SK-N-SH treated with all-trans-retinoic acid at 6 μM for 48 hours (cell line): Measurements from ENCODE around the gene RAD23A.

Source experiments
- ARNTL ChIP-seq: fragments of 450-650 bp; formaldehyde crosslinking; IDR thresholded peaks from 2 replicates; pipeline ENCODE4 v1.5.0; 2020; ENCODE audit warnings: low read depth, mild to moderate bottlenecking, moderate library complexity, borderline replicate concordance
- ESRRG ChIP-seq: fragments of 250-450 bp; sonication (Bioruptor Pico); IDR thresholded peaks from 2 replicates; pipeline ENCODE4 v1.6.1; 2021; ENCODE audit warnings: mild to moderate bottlenecking
- ISL1 ChIP-seq: fragments of 250-450 bp; sonication (Bioruptor Pico); IDR thresholded peaks from 2 replicates; pipeline ENCODE4 v2.1.2; 2022; ENCODE audit warnings: mild to moderate bottlenecking, moderate library complexity
- PPARA ChIP-seq: fragments of 250-450 bp; sonication (Bioruptor Pico); IDR thresholded peaks from 2 replicates; pipeline ENCODE4 v1.5.0; 2020; ENCODE audit warnings: mild to moderate bottlenecking, borderline replicate concordance
- ZFP3 ChIP-seq: fragments of 250-450 bp; sonication (Bioruptor Pico); IDR thresholded peaks from 2 replicates; pipeline ENCODE4 v1.5.0; 2020; ENCODE audit warnings: mild to moderate bottlenecking, moderate library complexity
- ZFP30 ChIP-seq: fragments of 450-650 bp; formaldehyde crosslinking; IDR thresholded peaks from 2 replicates; pipeline ENCODE4 v1.5.0; 2022; ENCODE audit warnings: mild to moderate bottlenecking, moderate library complexity
- TF ChIP-seq, protein P1 (sequence below): fragments of 250-450 bp; sonication (Bioruptor Pico); IDR thresholded peaks from 2 replicates; pipeline ENCODE4 v1.8.0; 2020; ENCODE audit warnings: mild to moderate bottlenecking, moderate library complexity, borderline replicate concordance

DNA sequence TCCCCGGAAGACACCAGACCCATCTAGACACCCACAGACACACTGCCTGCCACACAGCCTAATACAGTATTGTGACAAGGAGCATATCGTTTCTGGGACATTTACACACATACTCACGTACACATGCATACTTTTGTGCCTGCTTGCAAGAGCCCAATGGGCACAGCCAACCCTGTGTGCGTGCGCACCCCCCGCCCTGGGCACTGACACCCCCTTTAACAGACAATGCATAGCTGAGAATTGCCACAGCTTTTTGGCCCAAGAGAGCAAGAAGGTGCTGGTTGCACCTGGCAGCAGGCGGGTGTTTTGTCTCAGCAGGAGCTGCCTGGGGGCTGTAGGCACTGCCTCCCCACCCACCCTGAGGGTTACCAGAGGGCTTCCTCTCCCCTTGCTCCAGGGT, 47.9 kb downstream of the RAD23A start:
- no peak for TF ChIP-seq ZFP30 (CRISPR knock-in tag)
- TF ChIP-seq, protein P1, sequence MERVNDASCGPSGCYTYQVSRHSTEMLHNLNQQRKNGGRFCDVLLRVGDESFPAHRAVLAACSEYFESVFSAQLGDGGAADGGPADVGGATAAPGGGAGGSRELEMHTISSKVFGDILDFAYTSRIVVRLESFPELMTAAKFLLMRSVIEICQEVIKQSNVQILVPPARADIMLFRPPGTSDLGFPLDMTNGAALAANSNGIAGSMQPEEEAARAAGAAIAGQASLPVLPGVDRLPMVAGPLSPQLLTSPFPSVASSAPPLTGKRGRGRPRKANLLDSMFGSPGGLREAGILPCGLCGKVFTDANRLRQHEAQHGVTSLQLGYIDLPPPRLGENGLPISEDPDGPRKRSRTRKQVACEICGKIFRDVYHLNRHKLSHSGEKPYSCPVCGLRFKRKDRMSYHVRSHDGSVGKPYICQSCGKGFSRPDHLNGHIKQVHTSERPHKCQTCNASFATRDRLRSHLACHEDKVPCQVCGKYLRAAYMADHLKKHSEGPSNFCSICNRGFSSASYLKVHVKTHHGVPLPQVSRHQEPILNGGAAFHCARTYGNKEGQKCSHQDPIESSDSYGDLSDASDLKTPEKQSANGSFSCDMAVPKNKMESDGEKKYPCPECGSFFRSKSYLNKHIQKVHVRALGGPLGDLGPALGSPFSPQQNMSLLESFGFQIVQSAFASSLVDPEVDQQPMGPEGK, result no peak
- TF ChIP-seq ZFP3 (CRISPR knock-in tag), result no peak
- no peak for TF ChIP-seq ESRRG (CRISPR knock-in tag)
- no peak for TF ChIP-seq PPARA (CRISPR knock-in tag)
- no peak for TF ChIP-seq ARNTL (CRISPR knock-in tag)
- no peak for TF ChIP-seq ISL1 (CRISPR knock-in tag)
